ENCODE data around the gene SYVN1. TPM values are rescaled to one million over a fixed set of nuclear protein-coding genes. Genes with fewer than 3 reads are reported as not detected.

Gene SYVN1
- total RNA-seq, 1 experiment from 2014 or later, result 64.3 TPM

- Histone ChIP-seq H3K4me3 (ENCODE audit: low read depth in 2 of 2, low read length in 2 of 2) (no peak overlapping the region), H3K9me3 (ENCODE audit: control insufficient read depth, insufficient read depth, low read depth, low read length) (no peaks in the 10 kb centered on the region), H3K36me3 (ENCODE audit: control insufficient read depth, insufficient read depth, low read length) (peaks cover 16% of the 10 kb centered on the region), H3K27me3 (ENCODE audit: control insufficient read depth, insufficient read depth, low read length) (no peaks in the 10 kb centered on the region), H3K4me1 (ENCODE audit: control insufficient read depth, insufficient read depth, low read length) (peaks cover 3% of the 10 kb centered on the region), H3K27ac (ENCODE audit: low read length) (no peak overlapping the region)
- BruUV-seq (replicated peaks), result no TSS peak
- TF ChIP-seq POLR2AphosphoS5 (IDR thresholded peaks at IDR 0.05; ENCODE audit: low read depth, low read length) (no peak; the same call in 1 of the 2 replicates), SIN3A (IDR thresholded peaks at IDR 0.05; ENCODE audit: borderline replicate concordance, insufficient read depth, low read depth, low read length) (no peak), TCF7L2 (IDR thresholded peaks at IDR 0.05; ENCODE audit: low read depth, low read length) (no peak), CTCF (IDR thresholded peaks at IDR 0.05) (no peak), REST (IDR thresholded peaks at IDR 0.05; ENCODE audit: insufficient read depth in 1 of 2, low read depth in 2 of 2, low read length in 1 of 2) (no peak)
- no peak for DNase-seq (ENCODE audit: low read depth, low spot score)
- CTCF ChIA-PET, result no interaction called here
- intact Hi-C loops (cut with micrococcal nuclease; ENCODE audit: unreplicated experiment) (no loop called here), in situ Hi-C loops (cut with HindIII; ENCODE audit: low pct_unique_long_range_greater_than_20kb, low sequenced_read_pairs) (no loop called here)
- ATAC-seq, result no peak
- POLR2A ChIA-PET, result interaction anchor here (0.6 kb wide), 1 partner anchor 53 kb away, joined by 4 read pairs; no protein-coding TSS in a partner anchor
Measured at GRCh38 chr11:65126624-65127274, 7.6 kb downstream of the SYVN1 start.

GRCh38 chr11:65125197-65126056 lies 8.9 kb downstream of the SYVN1 start:
- Histone ChIP-seq H3K27ac (ENCODE audit: low read length) (no peak overlapping the region), H3K4me1 (ENCODE audit: control insufficient read depth, insufficient read depth, low read length) (peaks cover 11% of the 10 kb centered on the region), H3K27me3 (ENCODE audit: control insufficient read depth, insufficient read depth, low read length) (no peaks in the 10 kb centered on the region), H3K9me3 (ENCODE audit: control insufficient read depth, insufficient read depth, low read depth, low read length) (no peaks in the 10 kb centered on the region), H3K36me3 (ENCODE audit: control insufficient read depth, insufficient read depth, low read length) (peaks cover 26% of the 10 kb centered on the region), H3K4me3 (ENCODE audit: low read depth in 2 of 2, low read length in 2 of 2) (no peak overlapping the region)
- intact Hi-C loops (cut with micrococcal nuclease; ENCODE audit: unreplicated experiment), result no loop called here
- ChIA-PET POLR2A (no interaction called here), CTCF (no interaction called here)
- DNase-seq (ENCODE audit: low read depth, low spot score) (no peak), ATAC-seq (no peak)
- BruUV-seq (replicated peaks), result no TSS peak
- in situ Hi-C loops (cut with HindIII; ENCODE audit: low pct_unique_long_range_greater_than_20kb, low sequenced_read_pairs), result no loop called here
- TF ChIP-seq POLR2AphosphoS5 (IDR thresholded peaks at IDR 0.05; ENCODE audit: low read depth, low read length), result no peak
- no peak for TF ChIP-seq SIN3A (IDR thresholded peaks at IDR 0.05; ENCODE audit: borderline replicate concordance, insufficient read depth, low read depth, low read length)
- TF ChIP-seq CTCF (IDR thresholded peaks at IDR 0.05), result no peak
- no peak for TF ChIP-seq REST (IDR thresholded peaks at IDR 0.05; ENCODE audit: insufficient read depth in 1 of 2, low read depth in 2 of 2, low read length in 1 of 2)
- TF ChIP-seq TCF7L2 (IDR thresholded peaks at IDR 0.05; ENCODE audit: low read depth, low read length), result no peak
